ENCODE data around the gene BEST3. TPM values are rescaled to one million over a fixed set of nuclear protein-coding genes. Genes with fewer than 3 reads are reported as not detected.
"Not testable (repeated sequence)": the region's sequence is repeated elsewhere in the genome, so short reads cannot be mapped to it uniquely, and the experiment has no call there.

Gene BEST3
- total RNA-seq, 2 experiments from 2014 or later, result not detected

- no peak for DNase-seq
- Mint-ChIP-seq H3K4me1 (no peaks in the 10 kb centered on the region), H3K27me3 (peaks cover 10% of the 10 kb centered on the region), H3K36me3 (ENCODE audit: low read depth) (no peaks in the 10 kb centered on the region), H3K9me3 (no peaks in the 10 kb centered on the region), H3K27ac (no peak overlapping the region), H3K4me3 (no peak overlapping the region)
- ChIA-PET CTCF (interaction anchor here (0.6 kb wide), 1 partner anchor 322 kb away, joined by 3 read pairs; no protein-coding TSS in a partner anchor), POLR2A (no interaction called here)
Measured at GRCh38 chr12:69679119-69679518, 20.0 kb downstream of the BEST3 start.

GRCh38 chr12:69676257-69677012 lies 22.7 kb downstream of the BEST3 start:
- H3K4me3 Mint-ChIP-seq, result no peak overlapping the region
- DNase-seq, result no peak
- H3K27me3 Mint-ChIP-seq, result peaks cover 6% of the 10 kb centered on the region
- no peaks in the 10 kb centered on the region for H3K9me3 Mint-ChIP-seq
- no peaks in the 10 kb centered on the region for H3K36me3 Mint-ChIP-seq (ENCODE audit: low read depth)
- CTCF ChIA-PET, result no interaction called here
- POLR2A ChIA-PET, result no interaction called here
- H3K27ac Mint-ChIP-seq, result no peak overlapping the region
- H3K4me1 Mint-ChIP-seq, result no peaks in the 10 kb centered on the region

- Mint-ChIP-seq H3K36me3 (ENCODE audit: low read depth) (no peaks in the 10 kb centered on the region), H3K4me3 (no peak overlapping the region), H3K27me3 (peaks cover 6% of the 10 kb centered on the region), H3K27ac (no peak overlapping the region), H3K4me1 (no peaks in the 10 kb centered on the region), H3K9me3 (no peaks in the 10 kb centered on the region)
- no peak for DNase-seq
- ChIA-PET CTCF (no interaction called here), POLR2A (no interaction called here)
Measured at GRCh38 chr12:69672195-69672594, 26.9 kb downstream of the BEST3 start.

- Mint-ChIP-seq H3K4me3 (no peak overlapping the region), H3K27me3 (peaks cover 6% of the 10 kb centered on the region), H3K4me1 (no peaks in the 10 kb centered on the region), H3K36me3 (ENCODE audit: low read depth) (no peaks in the 10 kb centered on the region), H3K27ac (no peak overlapping the region), H3K9me3 (no peaks in the 10 kb centered on the region)
- POLR2A ChIA-PET, result no interaction called here
- no peak for DNase-seq
- CTCF ChIA-PET, result no interaction called here
Measured at GRCh38 chr12:69671597-69671996, 27.5 kb downstream of the BEST3 start.

- CTCF ChIA-PET, result no interaction called here
- peaks cover 7% of the 10 kb centered on the region for H3K27me3 Mint-ChIP-seq
- H3K4me1 Mint-ChIP-seq, result no peaks in the 10 kb centered on the region
- POLR2A ChIA-PET, result no interaction called here
- H3K36me3 Mint-ChIP-seq (ENCODE audit: low read depth), result no peaks in the 10 kb centered on the region
- no peak overlapping the region for H3K27ac Mint-ChIP-seq
- H3K9me3 Mint-ChIP-seq, result no peaks in the 10 kb centered on the region
- no peak for DNase-seq
- no peak overlapping the region for H3K4me3 Mint-ChIP-seq
Measured at GRCh38 chr12:69666798-69667197, 32.3 kb downstream of the BEST3 start.

- CTCF ChIA-PET, H3K9me3 Mint-ChIP-seq: not testable (repeated sequence)
- H3K27me3 Mint-ChIP-seq, result peaks cover 10% of the 10 kb centered on the region
Measured at GRCh38 chr12:69664930-69665377, 34.1 kb downstream of the BEST3 start.

GRCh38 chr12:69663726-69664125 lies 35.4 kb downstream of the BEST3 start:
- peaks cover 15% of the 10 kb centered on the region for H3K27me3 Mint-ChIP-seq
- CTCF ChIA-PET, result no interaction called here

More at GRCh38 chr12:69664930-69665377, 34.1 kb downstream of the BEST3 start:
- DNase-seq; H3K36me3 Mint-ChIP-seq (ENCODE audit: low read depth); H3K4me3 Mint-ChIP-seq; H3K4me1 Mint-ChIP-seq; H3K27ac Mint-ChIP-seq; POLR2A ChIA-PET: not testable (repeated sequence)

GRCh38 chr12:69662764-69663163 lies 36.3 kb downstream of the BEST3 start:
- ChIA-PET POLR2A (interaction anchor here (0.5 kb wide), 1 partner anchor 92 kb away, joined by 3 read pairs; no protein-coding TSS in a partner anchor), CTCF (no interaction called here)
- no peaks in the 10 kb centered on the region for H3K9me3 Mint-ChIP-seq
- no peak overlapping the region for H3K4me3 Mint-ChIP-seq
- no peak for DNase-seq
- no peaks in the 10 kb centered on the region for H3K36me3 Mint-ChIP-seq (ENCODE audit: low read depth)
- no peak overlapping the region for H3K27ac Mint-ChIP-seq
- peaks cover 20% of the 10 kb centered on the region for H3K27me3 Mint-ChIP-seq
- no peaks in the 10 kb centered on the region for H3K4me1 Mint-ChIP-seq

More at GRCh38 chr12:69663726-69664125, 35.4 kb downstream of the BEST3 start:
- no peak for DNase-seq
- Mint-ChIP-seq H3K27ac (no peak overlapping the region), H3K4me3 (no peak overlapping the region), H3K36me3 (ENCODE audit: low read depth) (no peaks in the 10 kb centered on the region), H3K4me1 (no peaks in the 10 kb centered on the region), H3K9me3 (no peaks in the 10 kb centered on the region)
- POLR2A ChIA-PET, result no interaction called here

GRCh38 chr12:69661386-69661785 lies 37.7 kb downstream of the BEST3 start:
- POLR2A ChIA-PET, result no interaction called here
- no peak for DNase-seq
- H3K36me3 Mint-ChIP-seq (ENCODE audit: low read depth), result no peaks in the 10 kb centered on the region
- CTCF ChIA-PET, result no interaction called here
- no peaks in the 10 kb centered on the region for H3K9me3 Mint-ChIP-seq
- H3K4me3 Mint-ChIP-seq, result no peak overlapping the region
- H3K4me1 Mint-ChIP-seq, result no peaks in the 10 kb centered on the region
- H3K27me3 Mint-ChIP-seq, result peaks cover 20% of the 10 kb centered on the region
- H3K27ac Mint-ChIP-seq, result no peak overlapping the region

GRCh38 chr12:69660164-69660863 lies 38.8 kb downstream of the BEST3 start:
- Mint-ChIP-seq H3K36me3 (ENCODE audit: low read depth) (no peaks in the 10 kb centered on the region), H3K4me3 (no peak overlapping the region), H3K27ac (no peak overlapping the region), H3K27me3 (peaks cover 20% of the 10 kb centered on the region), H3K4me1 (no peaks in the 10 kb centered on the region), H3K9me3 (no peaks in the 10 kb centered on the region)
- ChIA-PET POLR2A (no interaction called here), CTCF (no interaction called here)
- DNase-seq, result no peak

GRCh38 chr12:69658203-69658602 lies 40.9 kb downstream of the BEST3 start:
- DNase-seq, result no peak

GRCh38 chr12:69657376-69658137 lies 41.5 kb downstream of the BEST3 start:
- Mint-ChIP-seq H3K4me1 (no peaks in the 10 kb centered on the region), H3K4me3 (no peak overlapping the region), H3K27me3 (peaks cover 16% of the 10 kb centered on the region), H3K36me3 (ENCODE audit: low read depth) (no peaks in the 10 kb centered on the region), H3K9me3 (no peaks in the 10 kb centered on the region), H3K27ac (no peak overlapping the region)
- ChIA-PET CTCF (interaction anchor here (0.6 kb wide), 1 partner anchor 300 kb away, joined by 4 read pairs; no protein-coding TSS in a partner anchor), POLR2A (no interaction called here)
- no peak for DNase-seq

More at GRCh38 chr12:69658203-69658602, 40.9 kb downstream of the BEST3 start:
- Mint-ChIP-seq H3K27me3 (peaks cover 19% of the 10 kb centered on the region), H3K36me3 (ENCODE audit: low read depth) (no peaks in the 10 kb centered on the region), H3K9me3 (no peaks in the 10 kb centered on the region), H3K4me1 (no peaks in the 10 kb centered on the region), H3K27ac (no peak overlapping the region), H3K4me3 (no peak overlapping the region)
- ChIA-PET POLR2A (no interaction called here), CTCF (interaction anchor here (0.6 kb wide), 1 partner anchor 301 kb away, joined by 4 read pairs; no protein-coding TSS in a partner anchor)
